MM.1S (cell line): ENCODE measurements around the gene RIN2.

Experiments
- DNase-seq: peaks from one replicate; pipeline ENCODE4 v3.0.0-alpha.2; 2015
- H2AFZ ChIP-seq: fragments of 300-600 bp; sonication (generic); 2 replicates; pipeline ENCODE4 v1.6.0; 2016; ENCODE audit warnings: antibody characterized with exemption, low read length
- H3F3A ChIP-seq: fragments of 300-600 bp; sonication (generic); 2 replicates; pipeline ENCODE4 v1.6.1; 2016; ENCODE audit warnings: mild to moderate bottlenecking, antibody characterized with exemption, low read length, moderate library complexity, mixed read lengths; ENCODE audit not compliant: insufficient read depth
- H3K27ac ChIP-seq: fragments of 300-600 bp; sonication (generic); 2 replicates; pipeline ENCODE4 v1.5.1; 2016; ENCODE audit warnings: mild to moderate bottlenecking, low read length
- H3K27me3 ChIP-seq: fragments of 300-600 bp; sonication (generic); replicated peaks from 2 replicates; pipeline ENCODE4 v1.6.0; 2016; ENCODE audit warnings: low read length; ENCODE audit not compliant: insufficient read depth
- H3K36me3 ChIP-seq: fragments of 300-600 bp; sonication (generic); replicated peaks from 2 replicates; pipeline ENCODE4 v1.6.1; 2016; ENCODE audit warnings: mild to moderate bottlenecking, low read length, mixed read lengths; ENCODE audit not compliant: insufficient read depth
- H3K4me1 ChIP-seq: fragments of 300-600 bp; sonication (generic); 2 replicates; pipeline ENCODE4 v1.6.1; 2016; ENCODE audit warnings: low read length, mixed read lengths
- H3K4me2 ChIP-seq: fragments of 300-600 bp; sonication (generic); 2 replicates; pipeline ENCODE4 v1.6.0; 2016; ENCODE audit warnings: low read depth, low read length
- H3K4me3 ChIP-seq: fragments of 300-600 bp; sonication (generic); 2 replicates; pipeline ENCODE4 v1.5.1; 2016; ENCODE audit warnings: low read length, mixed read lengths
- H3K79me2 ChIP-seq: fragments of 300-600 bp; sonication (generic); 2 replicates; pipeline ENCODE4 v1.6.1; 2016; ENCODE audit warnings: mixed run types, low read length, mixed read lengths
- H3K9ac ChIP-seq: fragments of 300-600 bp; sonication (generic); 2 replicates; pipeline ENCODE4 v1.6.1; 2016; ENCODE audit warnings: low read length, mixed read lengths
- H3K9me2 ChIP-seq: fragments of 300-600 bp; sonication (generic); replicated peaks from 2 replicates; pipeline ENCODE4 v1.6.1; 2016; ENCODE audit warnings: mild to moderate bottlenecking, low read length, mixed read lengths; ENCODE audit not compliant: insufficient read depth
- H3K9me3 ChIP-seq: fragments of 300-600 bp; sonication (generic); replicated peaks from 2 replicates; pipeline ENCODE4 v1.6.1; 2016; ENCODE audit warnings: mild to moderate bottlenecking, low read length, mixed read lengths; ENCODE audit not compliant: insufficient read depth
- H4K20me1 ChIP-seq: fragments of 300-600 bp; sonication (generic); 2 replicates; pipeline ENCODE4 v1.6.1; 2016; ENCODE audit warnings: mild to moderate bottlenecking, low read length, moderate library complexity, mixed read lengths; ENCODE audit not compliant: insufficient read depth
- CTCF ChIP-seq: fragments of 300-600 bp; sonication (generic); IDR thresholded peaks from 2 replicates; pipeline ENCODE4 v1.5.1; 2016; ENCODE audit warnings: antibody characterized with exemption, low read length, mixed read lengths
- EZH2 ChIP-seq: fragments of 300-600 bp; sonication (generic); optimal IDR thresholded peaks from 2 replicates; pipeline ENCODE3; 2017; ENCODE audit warnings: low read depth, mild to moderate bottlenecking, antibody characterized with exemption, low read length, mixed read lengths
- EZH2phosphoT487 ChIP-seq: fragments of 300-600 bp; sonication (generic); IDR thresholded peaks from 2 replicates; pipeline ENCODE4 v1.6.1; 2018; ENCODE audit warnings: antibody characterized with exemption, low read length

The RIN2 gene

DNA sequence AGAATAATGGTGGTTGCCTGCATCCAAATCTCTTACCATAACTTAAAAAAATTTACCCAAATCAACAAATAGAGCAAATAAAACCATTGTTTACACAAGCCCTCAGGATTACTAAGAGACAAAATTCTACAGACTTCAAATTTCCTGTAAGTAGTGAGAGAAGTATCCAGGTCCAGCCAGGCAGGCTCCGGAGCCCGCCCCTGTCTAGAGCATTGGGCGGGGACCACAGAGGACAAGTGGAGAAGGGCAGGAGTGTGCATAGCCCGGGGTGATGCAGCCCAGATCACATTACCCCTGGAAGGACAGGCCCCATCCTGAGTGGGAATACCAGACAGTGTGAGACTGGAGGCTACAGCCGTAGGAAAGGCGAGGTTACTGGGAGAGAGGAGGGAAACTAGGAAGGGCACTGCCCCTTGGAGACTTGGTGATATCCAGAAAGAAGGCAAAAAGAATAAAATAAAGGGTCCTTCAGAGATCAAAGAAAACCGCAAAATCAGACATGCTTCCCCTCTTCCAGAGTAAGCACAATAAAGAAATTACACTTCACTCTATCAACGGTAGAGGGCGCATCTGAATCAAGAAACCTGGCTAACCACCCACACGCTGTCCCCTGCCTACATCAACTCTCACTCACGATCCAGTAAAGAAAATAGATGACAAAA is 26.6 kb downstream of the RIN2 start:
- TF ChIP-seq CTCF: peak; percentile 73
- TF ChIP-seq EZH2phosphoT487: no peak
- DNase-seq: peak; percentile 73
- no peaks in the 10 kb centered on the region for H3K27me3 ChIP-seq
- H4K20me1 ChIP-seq: no peaks in the 10 kb centered on the region
- no peaks in the 10 kb centered on the region for H3K9me3 ChIP-seq
- peak overlapping the region; percentile 53; the same call in 1 of the 2 replicates for H2AFZ ChIP-seq
- peaks cover 55% of the 10 kb centered on the region for H3K4me1 ChIP-seq
- H3F3A ChIP-seq: peaks cover 22% of the 10 kb centered on the region
- H3K4me2 ChIP-seq: peak overlapping the region; percentile 52; the same call in 1 of the 2 replicates
- H3K79me2 ChIP-seq: no peaks in the 10 kb centered on the region
- H3K36me3 ChIP-seq: no peaks in the 10 kb centered on the region
- H3K4me3 ChIP-seq: no peak overlapping the region
- H3K27ac ChIP-seq: no peak overlapping the region
- H3K9ac ChIP-seq: no peak overlapping the region
- no peaks in the 10 kb centered on the region for H3K9me2 ChIP-seq

GRCh38 chr20:19785173-19785982 is 27.3 kb downstream of the RIN2 start:
- Histone ChIP-seq H3K79me2 (no peaks in the 10 kb centered on the region), H2AFZ (peak overlapping the region; percentile 53; the same call in 1 of the 2 replicates), H4K20me1 (no peaks in the 10 kb centered on the region), H3K9me2 (no peaks in the 10 kb centered on the region), H3K27me3 (no peaks in the 10 kb centered on the region), H3K9ac (no peak overlapping the region), H3K4me3 (no peak overlapping the region), H3K27ac (no peak overlapping the region), H3K4me2 (peak overlapping the region; percentile 52; the same call in 1 of the 2 replicates), H3K9me3 (no peaks in the 10 kb centered on the region), H3K4me1 (peaks cover 50% of the 10 kb centered on the region), H3K36me3 (no peaks in the 10 kb centered on the region), H3F3A (peaks cover 16% of the 10 kb centered on the region)
- no peak for DNase-seq
- no peak for TF ChIP-seq EZH2
- TF ChIP-seq CTCF: no peak
- TF ChIP-seq EZH2phosphoT487: no peak

DNA sequence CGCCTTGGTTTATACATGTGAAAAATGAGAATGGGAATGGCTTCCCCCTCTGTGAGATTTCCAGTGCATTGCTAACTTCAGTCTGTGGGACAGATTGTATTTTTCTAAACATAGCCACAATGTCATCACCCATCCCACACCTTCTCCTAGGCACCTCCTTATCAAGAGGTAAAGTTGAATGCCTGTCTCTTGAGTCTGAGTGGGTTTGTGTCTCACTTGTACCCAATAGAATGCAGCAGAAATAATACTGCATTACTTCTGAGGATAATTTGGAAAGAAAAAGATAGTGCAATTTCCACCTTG is 27.9 kb downstream of the RIN2 start:
- no peak overlapping the region for H2AFZ ChIP-seq
- TF ChIP-seq EZH2: no peak
- no peak for TF ChIP-seq CTCF
- TF ChIP-seq EZH2phosphoT487: no peak
- no peak for DNase-seq
- no peaks in the 10 kb centered on the region for H3K36me3 ChIP-seq
- H3K9ac ChIP-seq: no peak overlapping the region
- no peaks in the 10 kb centered on the region for H3K9me2 ChIP-seq
- no peak overlapping the region for H3K27ac ChIP-seq
- H3F3A ChIP-seq: peaks cover 10% of the 10 kb centered on the region
- no peaks in the 10 kb centered on the region for H4K20me1 ChIP-seq
- no peaks in the 10 kb centered on the region for H3K27me3 ChIP-seq
- H3K79me2 ChIP-seq: no peaks in the 10 kb centered on the region
- H3K4me3 ChIP-seq: no peak overlapping the region
- H3K4me2 ChIP-seq: peak overlapping the region; percentile 28
- no peaks in the 10 kb centered on the region for H3K9me3 ChIP-seq
- peaks cover 44% of the 10 kb centered on the region for H3K4me1 ChIP-seq
